SU-DHL-6 (cell line): ENCODE data around the gene SIGLEC8.
"Not testable (repeated sequence)": the region's sequence is repeated elsewhere in the genome, so short reads cannot be mapped to it uniquely, and the experiment has no call there.

Source experiments
- H2AFZ ChIP-seq: fragments of 200-600 bp; sonication (generic); 2 replicates; pipeline ENCODE4 v1.6.1; 2014; ENCODE audit warnings: low read depth, mild to moderate bottlenecking, moderate library complexity, mixed read lengths, antibody characterized with exemption, low read length; ENCODE audit not compliant: severe bottlenecking
- H3F3A ChIP-seq: fragments of 200-600 bp; shearing (Covaris generic); 2 replicates; pipeline ENCODE4 v1.6.0; 2016; ENCODE audit warnings: antibody characterized with exemption, mild to moderate bottlenecking; ENCODE audit not compliant: insufficient read depth
- H3K27ac ChIP-seq: fragments of 200-600 bp; sonication (generic); 2 replicates; pipeline ENCODE4 v1.5.1; 2016; ENCODE audit warnings: low read depth, mild to moderate bottlenecking, low read length, moderate library complexity, mixed read lengths
- H3K27me3 ChIP-seq: fragments of 200-600 bp; sonication (generic), shearing (Covaris generic); 2 replicates; pipeline ENCODE4 v1.6.0; 2014; ENCODE audit warnings: mild to moderate bottlenecking, low read length
- H3K36me3 ChIP-seq: fragments of 200-600 bp; sonication (generic); 2 replicates; pipeline ENCODE4 v1.6.1; 2014; ENCODE audit warnings: mild to moderate bottlenecking, low read length, mixed read lengths
- H3K4me2 ChIP-seq: fragments of 300-600, 200-600 bp; shearing (Covaris generic), sonication (generic); 2 replicates; pipeline ENCODE4 v1.6.0; 2014; ENCODE audit warnings: low read length, low read depth, mild to moderate bottlenecking; ENCODE audit not compliant: poor library complexity, severe bottlenecking
- H3K4me3 ChIP-seq: fragments of 200-600 bp; sonication (generic); 2 replicates; pipeline ENCODE4 v1.5.1; 2014; ENCODE audit warnings: antibody characterized with exemption, low read length, mild to moderate bottlenecking, mixed read lengths; ENCODE audit not compliant: insufficient read depth, poor library complexity, severe bottlenecking
- H3K79me2 ChIP-seq: fragments of 200-600 bp; sonication (generic); 2 replicates; pipeline ENCODE4 v1.6.1; 2014; ENCODE audit warnings: mild to moderate bottlenecking, low read length, moderate library complexity; ENCODE audit not compliant: insufficient read depth
- H3K9ac ChIP-seq: fragments of 200-600 bp; sonication (generic); 2 replicates; pipeline ENCODE4 v1.7.0; 2014; ENCODE audit warnings: mild to moderate bottlenecking, low read length
- H3K9me2 ChIP-seq: fragments of 200-600 bp; sonication (generic); replicated peaks from 2 replicates; pipeline ENCODE4 v1.6.1; 2014; ENCODE audit warnings: low read length; ENCODE audit not compliant: insufficient read depth
- H3K9me3 ChIP-seq: fragments of 200-600 bp; sonication (generic); 2 replicates; pipeline ENCODE4 v1.6.1; 2014; ENCODE audit warnings: low read length, mixed read lengths; ENCODE audit not compliant: insufficient read depth
- H4K20me1 ChIP-seq: fragments of 200-600 bp; sonication (generic); 2 replicates; pipeline ENCODE4 v1.6.1; 2014; ENCODE audit warnings: low read depth, mild to moderate bottlenecking, antibody characterized with exemption, low read length, moderate library complexity, mixed read lengths
- EZH2phosphoT487 ChIP-seq: fragments of 200-600 bp; sonication (generic), shearing (Covaris generic); conservative IDR thresholded peaks from 2 replicates; pipeline ENCODE4 v1.6.1; 2018; ENCODE audit warnings: mild to moderate bottlenecking, antibody characterized with exemption, low read length, moderate library complexity, mixed read lengths
- TF ChIP-seq, protein P1 (sequence below): fragments of 200-600 bp; sonication (generic); IDR thresholded peaks from one replicate; pipeline ENCODE4 v1.5.1; 2017; ENCODE audit warnings: antibody characterized with exemption, mild to moderate bottlenecking, low read length, moderate library complexity; ENCODE audit not compliant: insufficient read depth, poor library complexity, severe bottlenecking

Gene SIGLEC8

GRCh38 chr19:51422053-51422448 lies 36.2 kb downstream of the SIGLEC8 start:
- Histone ChIP-seq H3K4me2 (no peak overlapping the region), H3F3A (no peaks in the 10 kb centered on the region), H3K36me3 (no peaks in the 10 kb centered on the region), H3K9me3 (no peaks in the 10 kb centered on the region), H3K27ac (no peak overlapping the region), H3K9me2 (no peaks in the 10 kb centered on the region), H3K9ac (no peak overlapping the region), H2AFZ (no peak overlapping the region), H3K27me3 (no peaks in the 10 kb centered on the region), H4K20me1 (no peaks in the 10 kb centered on the region), H3K79me2 (no peaks in the 10 kb centered on the region), H3K4me3 (no peak overlapping the region)
- TF ChIP-seq, protein P1, sequence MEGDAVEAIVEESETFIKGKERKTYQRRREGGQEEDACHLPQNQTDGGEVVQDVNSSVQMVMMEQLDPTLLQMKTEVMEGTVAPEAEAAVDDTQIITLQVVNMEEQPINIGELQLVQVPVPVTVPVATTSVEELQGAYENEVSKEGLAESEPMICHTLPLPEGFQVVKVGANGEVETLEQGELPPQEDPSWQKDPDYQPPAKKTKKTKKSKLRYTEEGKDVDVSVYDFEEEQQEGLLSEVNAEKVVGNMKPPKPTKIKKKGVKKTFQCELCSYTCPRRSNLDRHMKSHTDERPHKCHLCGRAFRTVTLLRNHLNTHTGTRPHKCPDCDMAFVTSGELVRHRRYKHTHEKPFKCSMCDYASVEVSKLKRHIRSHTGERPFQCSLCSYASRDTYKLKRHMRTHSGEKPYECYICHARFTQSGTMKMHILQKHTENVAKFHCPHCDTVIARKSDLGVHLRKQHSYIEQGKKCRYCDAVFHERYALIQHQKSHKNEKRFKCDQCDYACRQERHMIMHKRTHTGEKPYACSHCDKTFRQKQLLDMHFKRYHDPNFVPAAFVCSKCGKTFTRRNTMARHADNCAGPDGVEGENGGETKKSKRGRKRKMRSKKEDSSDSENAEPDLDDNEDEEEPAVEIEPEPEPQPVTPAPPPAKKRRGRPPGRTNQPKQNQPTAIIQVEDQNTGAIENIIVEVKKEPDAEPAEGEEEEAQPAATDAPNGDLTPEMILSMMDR = peak; percentile 94
- TF ChIP-seq EZH2phosphoT487 = no peak

- Histone ChIP-seq H3K4me2 (no peak overlapping the region), H4K20me1 (no peaks in the 10 kb centered on the region), H3F3A (no peaks in the 10 kb centered on the region), H3K9me3 (no peaks in the 10 kb centered on the region), H3K9me2 (no peaks in the 10 kb centered on the region), H3K9ac (no peak overlapping the region), H3K4me3 (no peak overlapping the region), H3K79me2 (no peaks in the 10 kb centered on the region), H2AFZ (no peak overlapping the region), H3K36me3 (no peaks in the 10 kb centered on the region), H3K27me3 (no peaks in the 10 kb centered on the region), H3K27ac (no peak overlapping the region)
- TF ChIP-seq, protein P1 = no peak
- no peak for TF ChIP-seq EZH2phosphoT487
Observed at GRCh38 chr19:51421229-51422052, 36.8 kb downstream of the SIGLEC8 start.

DNA sequence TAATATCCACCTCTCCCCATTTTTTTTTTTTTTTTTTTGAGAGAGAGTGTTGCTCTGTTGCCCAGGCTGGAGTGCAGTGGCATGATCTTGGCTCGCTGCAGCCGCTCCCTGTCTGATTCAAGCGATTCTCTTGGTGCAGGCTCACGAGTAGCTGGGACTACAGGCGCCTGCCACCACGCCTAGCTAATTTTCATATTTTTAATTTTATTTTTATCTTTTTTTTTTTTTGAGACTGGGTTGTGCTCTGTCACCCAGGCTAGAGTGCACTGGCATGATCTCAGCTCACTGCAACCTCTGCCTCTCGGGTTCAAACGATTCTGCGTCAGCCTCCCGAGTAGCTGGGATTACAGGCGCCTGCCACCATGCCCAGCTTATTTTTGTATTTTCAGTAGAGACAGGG lies 37.7 kb downstream of the SIGLEC8 start:
- H4K20me1 ChIP-seq, H3K9me2 ChIP-seq, H3K9me3 ChIP-seq, H3K79me2 ChIP-seq, H3K4me3 ChIP-seq, H3K36me3 ChIP-seq, H3K4me2 ChIP-seq, H3K9ac ChIP-seq, H3K27ac ChIP-seq, H3F3A ChIP-seq, H2AFZ ChIP-seq, H3K27me3 ChIP-seq: not testable (repeated sequence)

DNA sequence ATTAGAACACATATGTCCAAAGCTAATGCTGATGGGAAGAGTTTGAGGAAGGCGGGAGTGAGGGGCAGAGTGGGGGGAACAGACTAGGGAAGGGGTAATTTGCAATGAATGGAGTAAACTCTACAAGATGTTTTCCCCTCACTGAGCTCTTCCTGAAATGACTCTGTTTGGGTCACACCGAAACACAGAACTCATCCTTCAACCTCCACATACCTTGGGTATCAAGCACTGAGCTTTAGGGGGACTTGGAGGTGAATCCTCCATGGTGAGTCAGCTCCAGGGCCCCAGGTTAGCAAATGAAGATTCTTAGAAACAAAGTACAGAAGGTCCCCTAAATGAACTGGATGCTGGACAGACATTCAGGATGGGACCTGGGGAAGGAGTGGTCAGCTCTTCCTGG lies 39.5 kb downstream of the SIGLEC8 start:
- TF ChIP-seq, protein P1 = no peak
- no peak for TF ChIP-seq EZH2phosphoT487

More for the DNA sequence above, 39.5 kb downstream of the SIGLEC8 start:
- Histone ChIP-seq H3F3A (no peaks in the 10 kb centered on the region), H4K20me1 (no peaks in the 10 kb centered on the region), H3K9me3 (no peaks in the 10 kb centered on the region), H3K79me2 (no peaks in the 10 kb centered on the region), H3K9me2 (no peaks in the 10 kb centered on the region), H3K36me3 (no peaks in the 10 kb centered on the region), H3K27me3 (no peaks in the 10 kb centered on the region), H3K27ac (no peak overlapping the region), H2AFZ (no peak overlapping the region), H3K9ac (no peak overlapping the region), H3K4me2 (no peak overlapping the region), H3K4me3 (no peak overlapping the region)
